Prostate gland (tissue), 2 donors: ENCODE results near the gene CCL23. TPM values are rescaled to one million over a fixed set of nuclear protein-coding genes. Genes with fewer than 3 reads are reported as not detected.

Experiments used
- DNase-seq: peaks from one replicate; pipeline ENCODE4 v3.0.0-alpha.2; 2019; ENCODE audit warnings: low spot score
- H3K27ac ChIP-seq, 2 donors: fragments of 200-600 bp; sonication (generic); 2 replicates each; pipeline ENCODE4 v1.5.1; 2017 to 2019
- H3K27me3 ChIP-seq: fragments of 200-600 bp; sonication (generic); replicated peaks from 2 replicates; pipeline ENCODE4 v1.5.1; 2019; ENCODE audit not compliant: insufficient read depth
- H3K36me3 ChIP-seq, 2 donors: fragments of 200-600 bp; sonication (generic); 1 replicate in 1 of 2; 2 replicates in 1 of 2; pipeline versions ENCODE4 v1.5.1 to v1.8.1; 2017 to 2019
- H3K4me1 ChIP-seq: fragments of 200-600 bp; sonication (generic); replicated peaks from 2 replicates; pipeline ENCODE4 v1.5.1; 2019
- H3K4me3 ChIP-seq, 2 donors: fragments of 200-600 bp; sonication (generic); 2 replicates each; pipeline ENCODE4 v1.5.1; 2017 to 2019
- H3K9me3 ChIP-seq: fragments of 200-600 bp; sonication (generic); 2 replicates; pipeline ENCODE4 v1.5.1; 2017
- POLR2A ChIP-seq: fragments of 450-650 bp; IDR thresholded peaks from one replicate; pipeline ENCODE4 v1.6.1; 2016; ENCODE audit warnings: antibody characterized with exemption, mild to moderate bottlenecking
- POLR2AphosphoS5 ChIP-seq: sonication (generic); formaldehyde crosslinking; IDR thresholded peaks from one replicate; pipeline ENCODE4 v1.6.1; 2017; ENCODE audit warnings: antibody characterized with exemption
- WGBS: methylation state at CpG from one replicate; pipeline ENCODE4 v1.1.5; 2018; 5-methylcytosine and 5-hydroxymethylcytosine counted together
- intact Hi-C: fragments of 100-400 bp; cut with DNase I; formaldehyde crosslinking; loops from one replicate; pipeline ENCODE4 v1.14.2; 2022
- total RNA-seq, 2 donors: library from RNA; depleted of rRNA; stranded (reverse); fragments of >200 nt; gene quantifications; one replicate each; pipeline ENCODE4 v1.1.0, GENCODE V29; 2016
- TF ChIP-seq, protein P1 (sequence below), 4 experiments: fragments of 200-600 bp in 2 of 4; fragments of 450-650 bp in 2 of 4; sonication (generic) in 2 of 4; IDR thresholded peaks; 1 replicate in 3 of 4; 2 replicates in 1 of 4; pipeline ENCODE4 v1.5.1; 2016 to 2019; ENCODE audit warnings: antibody characterized with exemption in 4 of 4, mild to moderate bottlenecking in 2 of 4, moderate library complexity in 2 of 4

CCL23 gene
- total RNA-seq, 2 donors from 2014 or later, result 7.4 to 8.7 TPM

DNA sequence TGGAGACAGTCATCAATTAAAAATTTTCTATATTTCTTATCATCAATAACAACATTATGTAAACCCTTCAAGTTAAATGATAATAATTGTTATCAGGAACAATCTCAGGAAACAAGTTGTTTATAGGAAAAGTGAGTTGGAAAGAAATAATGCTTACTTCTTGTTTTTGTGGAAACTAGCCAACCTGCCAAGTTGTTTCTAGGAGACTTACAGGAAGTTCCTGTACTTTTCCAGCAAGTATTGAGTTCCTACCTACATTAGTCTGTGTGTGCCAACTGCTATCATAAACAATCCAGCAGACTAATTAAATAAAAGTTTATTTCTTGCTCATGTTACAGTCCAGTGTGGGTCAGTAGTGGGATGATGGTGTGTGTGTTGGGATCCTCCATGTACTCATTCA lies 29.6 kb downstream of the CCL23 start:
- no peaks in the 10 kb centered on the region for H3K4me1 ChIP-seq
- H3K27ac ChIP-seq, result no peak overlapping the region
- DNase-seq, result no peak
- no peaks in the 10 kb centered on the region for H3K27me3 ChIP-seq
- no peak overlapping the region for H3K4me3 ChIP-seq
- no peak for TF ChIP-seq POLR2A
- no peak for TF ChIP-seq POLR2AphosphoS5
- TF ChIP-seq, protein P1, sequence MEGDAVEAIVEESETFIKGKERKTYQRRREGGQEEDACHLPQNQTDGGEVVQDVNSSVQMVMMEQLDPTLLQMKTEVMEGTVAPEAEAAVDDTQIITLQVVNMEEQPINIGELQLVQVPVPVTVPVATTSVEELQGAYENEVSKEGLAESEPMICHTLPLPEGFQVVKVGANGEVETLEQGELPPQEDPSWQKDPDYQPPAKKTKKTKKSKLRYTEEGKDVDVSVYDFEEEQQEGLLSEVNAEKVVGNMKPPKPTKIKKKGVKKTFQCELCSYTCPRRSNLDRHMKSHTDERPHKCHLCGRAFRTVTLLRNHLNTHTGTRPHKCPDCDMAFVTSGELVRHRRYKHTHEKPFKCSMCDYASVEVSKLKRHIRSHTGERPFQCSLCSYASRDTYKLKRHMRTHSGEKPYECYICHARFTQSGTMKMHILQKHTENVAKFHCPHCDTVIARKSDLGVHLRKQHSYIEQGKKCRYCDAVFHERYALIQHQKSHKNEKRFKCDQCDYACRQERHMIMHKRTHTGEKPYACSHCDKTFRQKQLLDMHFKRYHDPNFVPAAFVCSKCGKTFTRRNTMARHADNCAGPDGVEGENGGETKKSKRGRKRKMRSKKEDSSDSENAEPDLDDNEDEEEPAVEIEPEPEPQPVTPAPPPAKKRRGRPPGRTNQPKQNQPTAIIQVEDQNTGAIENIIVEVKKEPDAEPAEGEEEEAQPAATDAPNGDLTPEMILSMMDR (IDR thresholded peaks at IDR 0.05), result no peak
- H3K36me3 ChIP-seq, result no peaks in the 10 kb centered on the region
- no peaks in the 10 kb centered on the region for H3K9me3 ChIP-seq
- intact Hi-C loops, result no loop called here

DNA sequence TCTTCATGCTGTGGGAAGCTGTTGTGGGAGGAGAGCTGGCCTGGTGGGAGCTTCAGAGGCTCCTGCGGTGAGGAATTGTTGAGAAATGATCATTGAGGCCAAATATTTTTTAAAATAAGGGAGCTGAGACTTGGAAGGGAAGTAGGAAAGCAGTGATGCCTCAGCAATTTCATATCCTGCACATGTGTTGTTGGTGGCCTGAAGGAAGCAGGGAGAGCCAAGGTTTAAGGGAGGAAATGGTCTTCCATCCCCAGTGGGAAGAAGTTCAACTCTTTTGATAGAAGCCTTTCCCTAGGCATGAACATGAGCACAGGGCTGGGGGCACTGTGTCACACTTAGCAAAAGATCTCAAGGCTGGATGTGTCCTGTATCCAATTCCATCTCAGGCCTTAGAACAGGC lies 31.1 kb downstream of the CCL23 start, which contains the start of gene CCL14:
CCL14 (minus strand) TSS at position 87 of the 400 bp plus-strand sequence; CDS start at position 7, 80 bp downstream.
- Histone ChIP-seq H3K9me3 (no peaks in the 10 kb centered on the region), H3K36me3 (no peaks in the 10 kb centered on the region), H3K4me3 (no peak within 1 kb of the TSS), H3K27ac (no peak within 1 kb of the TSS), H3K27me3 (no peaks in the 10 kb centered on the region), H3K4me1 (no peaks in the 10 kb centered on the region)
- TF ChIP-seq POLR2A (no peak), POLR2AphosphoS5 (no peak)
- TF ChIP-seq, protein P1 (IDR thresholded peaks at IDR 0.05), result no peak
- WGBS, result 70% methylated on average over 1 of the region's 1 CpG
- intact Hi-C loops, result no loop called here
- no peak for DNase-seq

DNA sequence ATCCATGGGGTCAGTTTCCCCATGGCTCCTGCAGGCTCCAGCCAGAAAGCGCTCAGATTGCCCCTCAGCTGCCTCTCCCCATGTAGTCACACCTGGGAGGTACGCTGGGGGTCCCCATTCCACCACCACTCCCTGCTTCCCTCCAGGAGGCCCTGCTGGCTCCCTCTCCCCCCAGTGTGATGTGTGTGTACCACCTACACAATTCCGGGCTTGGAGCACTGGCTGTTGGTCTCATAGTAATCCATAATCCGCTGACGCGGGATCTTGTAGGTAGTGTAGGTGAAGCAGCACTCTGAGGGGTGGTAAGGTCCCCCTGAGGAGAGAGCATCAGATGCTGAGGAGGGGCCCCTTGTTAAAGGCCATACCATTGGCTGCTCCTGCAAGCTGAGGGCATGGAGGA lies 33.6 kb downstream of the CCL23 start:
- TF ChIP-seq, protein P1 (IDR thresholded peaks at IDR 0.05), result no peak
- no peak for TF ChIP-seq POLR2AphosphoS5
- TF ChIP-seq POLR2A, result no peak
- Histone ChIP-seq H3K9me3 (no peaks in the 10 kb centered on the region), H3K36me3 (no peaks in the 10 kb centered on the region), H3K4me3 (no peak overlapping the region), H3K27ac (no peak overlapping the region), H3K27me3 (no peaks in the 10 kb centered on the region), H3K4me1 (no peaks in the 10 kb centered on the region)
- DNase-seq, result no peak
- WGBS, result 97% methylated on average over 6 of the region's 6 CpGs
- intact Hi-C loops, result no loop called here

DNA sequence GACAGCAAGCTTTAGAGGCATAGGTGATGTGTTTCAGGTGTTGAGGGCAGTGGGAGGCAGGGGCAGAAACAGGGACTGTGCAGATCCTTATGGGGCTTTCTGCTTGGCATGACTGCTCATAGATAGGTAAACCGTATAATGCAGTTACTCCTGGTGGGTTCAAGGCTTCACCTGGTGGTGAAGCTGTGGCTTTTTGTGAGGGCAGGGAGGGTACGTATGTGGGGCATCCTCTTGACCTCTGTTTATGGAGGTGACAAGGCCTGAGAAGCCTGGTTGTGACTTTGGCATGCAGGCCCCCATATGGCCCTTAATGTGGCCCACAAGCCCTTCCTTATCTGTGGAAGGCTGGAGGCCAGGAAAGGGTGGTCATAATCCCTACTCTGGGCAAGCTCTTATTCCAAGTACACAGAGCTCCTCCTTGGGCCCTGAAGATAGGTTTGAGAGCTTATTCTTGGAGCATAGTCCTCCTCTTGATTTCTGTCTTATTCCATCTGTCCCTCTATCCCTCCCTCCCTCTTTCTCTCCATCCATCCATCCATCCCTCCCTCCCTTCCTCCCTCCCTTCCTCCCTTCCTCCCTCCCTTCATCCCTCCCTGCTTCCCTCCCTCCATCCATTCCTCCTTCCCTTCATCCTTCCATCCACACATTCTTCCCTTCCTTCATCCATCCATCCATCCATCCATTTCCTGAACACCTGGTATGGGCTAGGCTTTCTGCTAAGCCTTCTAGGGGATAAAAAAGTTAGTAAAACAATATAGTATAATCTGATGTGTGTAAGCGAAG lies 35.2 kb downstream of the CCL23 start:
- Histone ChIP-seq H3K27me3 (no peaks in the 10 kb centered on the region), H3K9me3 (no peaks in the 10 kb centered on the region), H3K27ac (no peak overlapping the region), H3K4me1 (no peaks in the 10 kb centered on the region), H3K4me3 (no peak overlapping the region), H3K36me3 (no peaks in the 10 kb centered on the region)
- TF ChIP-seq POLR2A (no peak), POLR2AphosphoS5 (no peak)
- TF ChIP-seq, protein P1 (IDR thresholded peaks at IDR 0.05), result no peak
- intact Hi-C loops, result no loop called here
- WGBS, result 89% methylated on average over 3 of the region's 3 CpGs
- no peak for DNase-seq

DNA sequence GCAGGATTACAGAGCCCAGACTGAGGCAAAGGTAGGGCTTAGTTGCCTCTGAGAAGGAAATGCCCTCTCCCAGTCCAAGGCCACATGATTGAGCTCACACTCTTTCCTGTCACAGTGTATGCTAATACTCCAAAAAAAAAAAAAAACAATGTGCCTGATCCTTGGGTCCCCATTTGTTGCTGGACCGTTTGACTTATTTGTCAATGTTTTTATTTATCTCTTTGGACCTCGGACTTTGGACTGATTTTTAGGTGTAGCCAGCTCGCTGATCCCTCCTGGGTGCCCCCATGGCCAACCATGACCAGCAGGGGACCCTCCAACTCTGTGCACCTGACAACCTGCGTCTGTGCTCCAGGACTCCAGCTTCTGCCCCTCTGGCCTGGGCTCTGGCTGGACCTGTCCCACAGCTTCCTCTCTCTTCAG lies 35.9 kb downstream of the CCL23 start:
- Histone ChIP-seq H3K9me3 (no peaks in the 10 kb centered on the region), H3K27ac (no peak overlapping the region), H3K27me3 (no peaks in the 10 kb centered on the region), H3K36me3 (no peaks in the 10 kb centered on the region), H3K4me3 (no peak overlapping the region), H3K4me1 (no peaks in the 10 kb centered on the region)
- intact Hi-C loops, result no loop called here
- 71% methylated on average over 4 of the region's 4 CpGs for WGBS
- TF ChIP-seq POLR2AphosphoS5 (no peak), POLR2A (no peak)
- TF ChIP-seq, protein P1 (IDR thresholded peaks at IDR 0.05), result no peak
- DNase-seq, result no peak
